GM23338 (cell line): ENCODE results near the gene CFAP53. TPM values are rescaled to one million over a fixed set of nuclear protein-coding genes. Genes with fewer than 3 reads are reported as not detected.

Experiments
- ATAC-seq: fragments of 200-7000 bp; cut with Tn5 transposase; 3 replicates; pipeline ENCODE4 v1.9.1; 2020
- DNase-seq: peaks from one replicate; pipeline ENCODE4 v3.0.0-alpha.2; 2015; ENCODE audit warnings: low spot score
- H2AFZ ChIP-seq: fragments of 200-600 bp; sonication (generic); 2 replicates; pipeline ENCODE4 v1.8.0; 2016; ENCODE audit warnings: antibody characterized with exemption, mild to moderate bottlenecking, moderate library complexity
- H3F3A ChIP-seq: fragments of 200-600 bp; sonication (generic); replicated peaks from 2 replicates; pipeline ENCODE4 v1.8.0; 2017; ENCODE audit warnings: antibody characterized with exemption, mixed run types, low read depth
- H3K27ac ChIP-seq: fragments of 200-600 bp; sonication (generic); 2 replicates; pipeline ENCODE4 v1.6.1; 2016; ENCODE audit warnings: low read depth
- H3K27me3 ChIP-seq: fragments of 200-600 bp; sonication (generic); 2 replicates; pipeline ENCODE4 v1.8.0; 2016; ENCODE audit warnings: mild to moderate bottlenecking, mixed run types, moderate library complexity; ENCODE audit not compliant: insufficient read depth
- H3K36me3 ChIP-seq: fragments of 200-600 bp; sonication (generic); 2 replicates; pipeline ENCODE4 v1.8.0; 2016; ENCODE audit warnings: mild to moderate bottlenecking; ENCODE audit not compliant: insufficient read depth
- H3K4me1 ChIP-seq: fragments of 200-600 bp; sonication (generic); 2 replicates; pipeline ENCODE4 v1.8.0; 2016; ENCODE audit warnings: mild to moderate bottlenecking, moderate library complexity; ENCODE audit not compliant: insufficient read depth
- H3K4me2 ChIP-seq: fragments of 200-600 bp; sonication (generic); 2 replicates; pipeline ENCODE4 v1.7.1; 2017; ENCODE audit warnings: mixed run types
- H3K4me3 ChIP-seq: fragments of 200-600 bp; sonication (generic); 2 replicates; pipeline ENCODE4 v1.6.1; 2016; ENCODE audit warnings: mixed run types
- H3K79me2 ChIP-seq: fragments of 200-600 bp; sonication (generic); replicated peaks from 2 replicates; pipeline ENCODE4 v1.8.0; 2017; ENCODE audit warnings: mild to moderate bottlenecking; ENCODE audit not compliant: insufficient read depth
- H3K9me2 ChIP-seq: fragments of 200-600 bp; sonication (generic); 2 replicates; pipeline ENCODE4 v1.8.0; 2017; ENCODE audit not compliant: insufficient read depth
- H4K20me1 ChIP-seq: fragments of 200-600 bp; sonication (generic); replicated peaks from 2 replicates; pipeline ENCODE4 v1.8.0; 2017; ENCODE audit warnings: mild to moderate bottlenecking; ENCODE audit not compliant: insufficient read depth
- H3K27ac Mint-ChIP-seq: 2 replicates; pipeline ENCODE4 v1.8.0; 2020; ENCODE audit warnings: inconsistent platforms, mild to moderate bottlenecking, moderate library complexity, mixed read lengths
- H3K27me3 Mint-ChIP-seq: 3 replicates; pipeline ENCODE4 v1.8.0; 2022; ENCODE audit warnings: low read depth, mild to moderate bottlenecking, moderate library complexity, mixed read lengths, inconsistent platforms; ENCODE audit not compliant: insufficient read depth, poor library complexity
- H3K36me3 Mint-ChIP-seq: 3 replicates; pipeline ENCODE4 v1.8.0; 2021; ENCODE audit warnings: low read depth, mild to moderate bottlenecking, inconsistent platforms, moderate library complexity, mixed read lengths
- H3K4me1 Mint-ChIP-seq: 3 replicates; pipeline ENCODE4 v1.8.0; 2020; ENCODE audit warnings: mild to moderate bottlenecking, inconsistent platforms, mixed read lengths
- H3K4me3 Mint-ChIP-seq: 3 replicates; pipeline ENCODE4 v1.8.0; 2021; ENCODE audit warnings: moderate library complexity, mild to moderate bottlenecking, inconsistent platforms, mixed read lengths
- H3K9me3 Mint-ChIP-seq: 3 replicates; pipeline ENCODE4 v1.8.0; 2020; ENCODE audit warnings: moderate library complexity, mild to moderate bottlenecking, inconsistent platforms, mixed read lengths
- ETS1 ChIP-seq: IDR thresholded peaks from 2 replicates; pipeline ENCODE4 v1.6.1; 2016; ENCODE audit warnings: antibody characterized with exemption
- EZH2 ChIP-seq: fragments of 200-600 bp; sonication (generic); IDR thresholded peaks from one replicate; pipeline ENCODE4 v1.8.0; 2017; ENCODE audit warnings: antibody characterized with exemption, mild to moderate bottlenecking, low read depth; ENCODE audit not compliant: unreplicated experiment
- EZH2phosphoT487 ChIP-seq: fragments of 200-600 bp; sonication (generic); IDR thresholded peaks from one replicate; pipeline ENCODE4 v1.8.1; 2018; ENCODE audit warnings: antibody characterized with exemption; ENCODE audit not compliant: unreplicated experiment
- JUNB ChIP-seq: IDR thresholded peaks from one replicate; pipeline ENCODE4 v1.6.1; 2016; ENCODE audit warnings: antibody characterized with exemption; ENCODE audit not compliant: unreplicated experiment
- POLR2AphosphoS5 ChIP-seq: IDR thresholded peaks from 2 replicates; pipeline ENCODE4 v1.6.1; 2016; ENCODE audit warnings: antibody characterized with exemption, low read depth
- STAT1 ChIP-seq: IDR thresholded peaks from one replicate; pipeline ENCODE4 v1.6.1; 2016; ENCODE audit warnings: antibody characterized with exemption; ENCODE audit not compliant: unreplicated experiment
- ZNF114 ChIP-seq: fragments of 250-450 bp; sonication (Bioruptor Pico); IDR thresholded peaks from 2 replicates; pipeline ENCODE4 v1.5.0; 2020; ENCODE audit warnings: mild to moderate bottlenecking, moderate library complexity
- ZNF331 ChIP-seq: fragments of 250-450 bp; sonication (Bioruptor Pico); IDR thresholded peaks from 2 replicates; pipeline ENCODE4 v1.5.0; 2020; ENCODE audit warnings: low read depth, mild to moderate bottlenecking, moderate library complexity
- polyA plus RNA-seq: library from polyadenylated mRNA; unstranded; fragments of >200 nt; fragmentation: Nextera tagmentation; extraction: Ambion mirVana; gene quantifications from 2 replicates; pipeline ENCODE4 v1.2.1, GENCODE V29; 2016
- total RNA-seq: library from RNA; depleted of rRNA; stranded (reverse); fragments of >200 nt; shearing (Covaris generic); gene quantifications from 2 replicates; pipeline ENCODE4 v1.2.3, GENCODE V29; 2014
- TF ChIP-seq, protein P1 (sequence below): fragments of 250-450 bp; sonication (Bioruptor Pico); IDR thresholded peaks from 2 replicates; pipeline ENCODE4 v1.5.0; 2020; ENCODE audit warnings: mild to moderate bottlenecking, moderate library complexity

CFAP53 gene
- total and polyA plus RNA-seq, 2 experiments from 2014 or later: 0.71 TPM; not detected in 1

DNA sequence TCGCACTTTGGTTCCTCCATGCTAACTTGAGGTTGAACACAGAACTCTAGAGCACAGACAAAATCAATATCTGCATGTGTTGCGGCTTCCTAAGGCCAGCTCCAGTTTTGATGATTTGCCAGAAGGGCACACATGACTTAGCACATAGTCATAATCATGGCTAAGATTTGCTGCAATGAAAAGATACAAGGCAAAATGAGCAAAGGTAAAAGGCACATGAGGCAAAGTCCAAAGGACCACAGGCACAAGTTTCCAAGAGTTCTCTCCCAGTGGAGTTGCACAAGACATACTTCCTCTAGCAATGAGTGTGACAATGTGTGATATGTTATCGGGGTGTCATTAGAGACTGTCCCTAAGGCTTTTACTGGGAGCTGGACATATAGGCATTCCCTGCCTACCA lies 45.4 kb upstream of the CFAP53 start:
- H3K4me3 Mint-ChIP-seq: no peak overlapping the region
- H3K4me1 Mint-ChIP-seq: no peaks in the 10 kb centered on the region
- no peak overlapping the region for H3K27ac ChIP-seq
- no peaks in the 10 kb centered on the region; the same call in 2 of the 3 replicates for H3K9me3 Mint-ChIP-seq
- peaks cover 11% of the 10 kb centered on the region for H3K27me3 Mint-ChIP-seq
- no peaks in the 10 kb centered on the region for H3F3A ChIP-seq
- H2AFZ ChIP-seq: no peak overlapping the region
- no peak for TF ChIP-seq POLR2AphosphoS5
- no peak for TF ChIP-seq STAT1
- TF ChIP-seq ZNF114 (CRISPR knock-in tag): no peak
- TF ChIP-seq EZH2: no peak
- TF ChIP-seq EZH2phosphoT487: no peak
- TF ChIP-seq JUNB: no peak
- TF ChIP-seq ETS1: no peak
- TF ChIP-seq, protein P1, sequence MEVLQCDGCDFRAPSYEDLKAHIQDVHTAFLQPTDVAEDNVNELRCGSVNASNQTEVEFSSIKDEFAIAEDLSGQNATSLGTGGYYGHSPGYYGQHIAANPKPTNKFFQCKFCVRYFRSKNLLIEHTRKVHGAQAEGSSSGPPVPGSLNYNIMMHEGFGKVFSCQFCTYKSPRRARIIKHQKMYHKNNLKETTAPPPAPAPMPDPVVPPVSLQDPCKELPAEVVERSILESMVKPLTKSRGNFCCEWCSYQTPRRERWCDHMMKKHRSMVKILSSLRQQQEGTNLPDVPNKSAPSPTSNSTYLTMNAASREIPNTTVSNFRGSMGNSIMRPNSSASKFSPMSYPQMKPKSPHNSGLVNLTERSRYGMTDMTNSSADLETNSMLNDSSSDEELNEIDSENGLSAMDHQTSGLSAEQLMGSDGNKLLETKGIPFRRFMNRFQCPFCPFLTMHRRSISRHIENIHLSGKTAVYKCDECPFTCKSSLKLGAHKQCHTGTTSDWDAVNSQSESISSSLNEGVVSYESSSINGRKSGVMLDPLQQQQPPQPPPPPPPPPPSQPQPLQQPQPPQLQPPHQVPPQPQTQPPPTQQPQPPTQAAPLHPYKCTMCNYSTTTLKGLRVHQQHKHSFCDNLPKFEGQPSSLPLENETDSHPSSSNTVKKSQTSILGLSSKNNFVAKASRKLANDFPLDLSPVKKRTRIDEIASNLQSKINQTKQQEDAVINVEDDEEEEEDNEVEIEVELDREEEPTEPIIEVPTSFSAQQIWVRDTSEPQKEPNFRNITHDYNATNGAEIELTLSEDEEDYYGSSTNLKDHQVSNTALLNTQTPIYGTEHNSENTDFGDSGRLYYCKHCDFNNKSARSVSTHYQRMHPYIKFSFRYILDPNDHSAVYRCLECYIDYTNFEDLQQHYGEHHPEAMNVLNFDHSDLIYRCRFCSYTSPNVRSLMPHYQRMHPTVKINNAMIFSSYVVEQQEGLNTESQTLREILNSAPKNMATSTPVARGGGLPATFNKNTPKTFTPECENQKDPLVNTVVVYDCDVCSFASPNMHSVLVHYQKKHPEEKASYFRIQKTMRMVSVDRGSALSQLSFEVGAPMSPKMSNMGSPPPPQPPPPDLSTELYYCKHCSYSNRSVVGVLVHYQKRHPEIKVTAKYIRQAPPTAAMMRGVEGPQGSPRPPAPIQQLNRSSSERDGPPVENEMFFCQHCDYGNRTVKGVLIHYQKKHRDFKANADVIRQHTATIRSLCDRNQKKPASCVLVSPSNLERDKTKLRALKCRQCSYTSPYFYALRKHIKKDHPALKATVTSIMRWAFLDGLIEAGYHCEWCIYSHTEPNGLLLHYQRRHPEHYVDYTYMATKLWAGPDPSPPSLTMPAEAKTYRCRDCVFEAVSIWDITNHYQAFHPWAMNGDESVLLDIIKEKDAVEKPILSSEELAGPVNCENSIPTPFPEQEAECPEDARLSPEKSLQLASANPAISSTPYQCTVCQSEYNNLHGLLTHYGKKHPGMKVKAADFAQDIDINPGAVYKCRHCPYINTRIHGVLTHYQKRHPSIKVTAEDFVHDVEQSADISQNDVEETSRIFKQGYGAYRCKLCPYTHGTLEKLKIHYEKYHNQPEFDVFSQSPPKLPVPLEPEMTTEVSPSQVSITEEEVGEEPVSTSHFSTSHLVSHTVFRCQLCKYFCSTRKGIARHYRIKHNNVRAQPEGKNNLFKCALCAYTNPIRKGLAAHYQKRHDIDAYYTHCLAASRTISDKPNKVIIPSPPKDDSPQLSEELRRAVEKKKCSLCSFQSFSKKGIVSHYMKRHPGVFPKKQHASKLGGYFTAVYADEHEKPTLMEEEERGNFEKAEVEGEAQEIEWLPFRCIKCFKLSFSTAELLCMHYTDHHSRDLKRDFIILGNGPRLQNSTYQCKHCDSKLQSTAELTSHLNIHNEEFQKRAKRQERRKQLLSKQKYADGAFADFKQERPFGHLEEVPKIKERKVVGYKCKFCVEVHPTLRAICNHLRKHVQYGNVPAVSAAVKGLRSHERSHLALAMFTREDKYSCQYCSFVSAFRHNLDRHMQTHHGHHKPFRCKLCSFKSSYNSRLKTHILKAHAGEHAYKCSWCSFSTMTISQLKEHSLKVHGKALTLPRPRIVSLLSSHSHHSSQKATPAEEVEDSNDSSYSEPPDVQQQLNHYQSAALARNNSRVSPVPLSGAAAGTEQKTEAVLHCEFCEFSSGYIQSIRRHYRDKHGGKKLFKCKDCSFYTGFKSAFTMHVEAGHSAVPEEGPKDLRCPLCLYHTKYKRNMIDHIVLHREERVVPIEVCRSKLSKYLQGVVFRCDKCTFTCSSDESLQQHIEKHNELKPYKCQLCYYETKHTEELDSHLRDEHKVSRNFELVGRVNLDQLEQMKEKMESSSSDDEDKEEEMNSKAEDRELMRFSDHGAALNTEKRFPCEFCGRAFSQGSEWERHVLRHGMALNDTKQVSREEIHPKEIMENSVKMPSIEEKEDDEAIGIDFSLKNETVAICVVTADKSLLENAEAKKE (CRISPR knock-in tag): no peak
- no peak for TF ChIP-seq ZNF331 (CRISPR knock-in tag)
- no peaks in the 10 kb centered on the region for H3K9me2 ChIP-seq
- no peak overlapping the region for H3K27ac Mint-ChIP-seq
- H3K4me2 ChIP-seq: no peak overlapping the region
- H3K4me3 ChIP-seq: no peak overlapping the region
- ATAC-seq (no peak), DNase-seq (no peak)
- H3K27me3 ChIP-seq: peaks cover 22% of the 10 kb centered on the region
- no peaks in the 10 kb centered on the region for H3K36me3 ChIP-seq
- H3K36me3 Mint-ChIP-seq: no peaks in the 10 kb centered on the region
- no peaks in the 10 kb centered on the region for H3K79me2 ChIP-seq
- H3K4me1 ChIP-seq: peaks cover 5% of the 10 kb centered on the region; the same call in 1 of the 2 replicates
- no peaks in the 10 kb centered on the region for H4K20me1 ChIP-seq
